SIG-M5 treated with dmso at 0.1 percent for 504 hours (cell line): ENCODE measurements around the gene ABCG2.
A peak's percentile ranks its signal among the peaks of the same experiment; 100 is the strongest.
"Not testable (repeated sequence)": the region's sequence is repeated elsewhere in the genome, so short reads cannot be mapped to it uniquely, and the experiment has no call there.

Experiments used
- DNase-seq: peaks from one replicate; lab custom pipeline; 2025; ENCODE audit not compliant: unreplicated experiment; lab: John Stamatoyannopoulos, UW

ABCG2 gene

DNA sequence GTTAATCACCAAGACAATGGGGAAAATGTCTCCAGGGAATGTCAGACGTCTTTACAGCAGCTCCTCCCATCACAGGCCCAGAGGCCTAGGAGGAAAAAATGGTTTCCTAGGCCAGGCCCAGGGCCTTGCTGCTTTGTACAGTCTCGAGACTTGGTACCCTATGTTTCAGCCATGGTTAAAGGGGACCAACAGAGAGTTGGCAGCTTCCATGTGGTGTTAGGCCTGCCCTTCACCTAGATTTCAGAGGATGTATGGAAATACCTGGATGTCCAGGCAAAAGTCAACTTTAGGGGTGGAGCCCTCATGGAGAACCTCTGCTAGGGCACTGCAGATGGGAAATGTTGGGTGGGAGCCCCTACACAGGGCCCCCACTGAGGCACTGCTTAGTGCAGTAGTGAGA, 38.5 kb downstream of the ABCG2 start:
- no peak for DNase-seq

GRCh38 chr4:88115587-88115986, 42.9 kb downstream of the ABCG2 start:
- DNase-seq = no peak

DNA sequence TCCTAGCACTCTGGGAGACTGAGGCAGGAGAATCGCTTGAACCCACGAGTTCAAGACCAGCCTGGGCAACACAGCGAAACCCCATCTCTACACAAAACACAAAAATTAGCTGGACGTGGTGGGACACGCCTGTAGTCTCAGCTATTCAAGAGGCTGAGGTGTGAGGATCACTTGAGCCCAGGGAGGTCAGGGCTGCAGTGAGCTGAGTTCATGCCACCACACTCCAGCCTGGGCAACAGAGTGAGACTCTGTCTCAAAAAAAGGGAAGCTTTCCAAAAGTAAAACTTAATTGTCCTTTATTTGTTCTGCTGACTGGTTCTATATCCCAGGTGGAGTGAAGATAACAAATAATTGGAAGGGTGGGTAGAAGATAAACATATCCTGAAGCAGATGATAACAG, 45.6 kb downstream of the ABCG2 start:
- no peak for DNase-seq

- DNase-seq = no peak
Measured at GRCh38 chr4:88110826-88111225, 47.6 kb downstream of the ABCG2 start.

DNA sequence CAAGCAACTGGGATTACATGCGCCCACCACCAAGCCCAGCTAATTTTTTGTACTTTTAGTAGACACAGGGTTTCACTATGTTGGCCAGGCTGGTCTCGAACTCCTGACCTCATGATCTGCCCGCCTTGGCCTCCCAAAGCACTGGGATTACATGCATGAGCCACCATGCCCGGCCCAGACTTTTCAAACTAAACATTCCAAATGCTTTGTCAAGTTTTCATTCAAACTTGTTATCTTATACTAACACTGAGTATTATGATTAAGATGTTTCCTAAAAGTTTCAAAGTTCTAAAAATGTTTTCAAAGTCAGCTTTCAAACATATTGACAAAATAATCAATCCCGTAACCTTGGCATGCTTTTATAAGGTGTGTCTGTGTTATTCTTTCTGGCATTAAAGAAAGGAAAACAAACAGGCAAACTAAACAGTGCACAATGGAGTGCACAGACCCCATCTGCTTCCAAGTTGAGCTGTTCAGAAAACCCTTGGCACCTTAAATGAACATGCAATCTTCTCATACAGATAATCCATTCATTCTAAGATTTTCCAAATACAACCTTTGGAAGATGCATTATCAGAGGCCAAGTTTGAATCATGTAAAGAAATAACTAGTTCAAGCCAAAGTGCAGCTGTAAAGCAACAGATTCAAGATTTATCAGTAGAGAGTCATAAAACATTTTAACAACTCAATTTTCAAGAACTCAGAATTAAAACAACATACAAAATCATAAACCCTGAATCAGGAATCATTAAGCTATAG, 49.1 kb downstream of the ABCG2 start:
- no peak for DNase-seq

DNA sequence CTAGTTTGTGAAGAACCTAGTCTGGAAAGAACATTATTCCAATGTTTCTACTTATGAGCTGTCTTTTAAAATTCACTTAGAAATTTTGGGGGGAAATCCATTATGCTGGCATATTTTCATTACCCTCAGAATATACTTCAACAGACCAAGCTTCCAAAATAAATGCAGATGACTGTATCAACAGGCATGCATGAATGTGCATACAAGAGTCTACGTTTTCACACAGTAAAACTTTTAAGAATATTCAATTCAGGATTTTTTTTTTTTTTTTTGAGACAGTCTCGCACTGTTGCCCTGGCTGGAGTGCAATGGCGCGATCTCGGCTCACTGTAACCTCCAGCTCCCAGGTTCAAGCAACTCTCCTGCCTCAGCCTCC, 49.7 kb downstream of the ABCG2 start:
- DNase-seq = no peak

DNA sequence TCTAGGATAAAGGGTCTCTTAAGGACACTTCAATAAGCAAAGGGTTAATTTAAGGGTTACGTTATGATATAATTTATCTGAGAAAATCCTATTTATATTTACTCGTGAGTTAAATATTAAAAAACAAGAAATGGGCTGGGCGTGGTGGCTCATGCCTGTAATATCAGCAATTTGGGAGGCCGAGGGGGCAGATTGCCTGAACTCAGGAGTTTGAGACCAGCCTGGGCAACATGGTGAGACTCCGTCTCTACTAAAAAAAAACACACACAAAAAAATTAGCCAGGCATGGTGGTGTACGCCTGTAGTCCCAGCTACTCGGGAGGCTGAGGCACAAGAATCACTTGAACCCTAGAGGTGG, 50.4 kb downstream of the ABCG2 start:
- DNase-seq = not testable (repeated sequence)

DNA sequence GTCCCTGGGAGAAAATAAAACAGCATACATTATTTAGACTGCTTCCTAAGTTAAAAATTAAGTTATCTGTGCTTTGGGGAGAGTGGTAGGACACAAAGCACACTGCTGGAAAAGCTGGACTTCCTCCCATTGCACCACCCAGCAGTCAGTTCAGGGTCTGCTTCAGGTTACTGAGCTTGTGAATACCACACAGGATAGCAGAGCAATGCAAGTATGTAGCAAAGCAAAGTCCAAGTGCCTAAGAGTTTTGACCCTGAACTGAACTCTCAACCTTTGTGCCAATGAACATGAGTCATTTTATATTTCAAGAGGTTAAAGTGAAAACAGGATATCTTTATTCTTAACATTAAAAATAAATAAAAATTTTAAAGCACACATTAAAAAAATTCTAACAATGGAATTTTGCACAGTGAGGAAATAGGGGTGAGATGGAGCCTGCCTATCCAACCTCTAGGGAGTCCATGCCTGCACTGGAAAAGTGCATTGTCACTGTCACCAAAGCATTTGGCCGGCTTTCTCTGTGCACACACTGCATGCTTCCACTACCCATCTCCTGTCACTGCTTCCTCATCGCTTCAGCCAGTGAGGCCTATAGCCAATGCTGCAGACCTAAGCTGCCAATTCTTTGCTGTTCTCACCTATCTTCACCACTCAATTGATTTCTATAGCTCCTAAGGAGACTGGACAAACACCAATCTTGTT, 50.9 kb downstream of the ABCG2 start:
- peak; percentile 3 for DNase-seq

DNA sequence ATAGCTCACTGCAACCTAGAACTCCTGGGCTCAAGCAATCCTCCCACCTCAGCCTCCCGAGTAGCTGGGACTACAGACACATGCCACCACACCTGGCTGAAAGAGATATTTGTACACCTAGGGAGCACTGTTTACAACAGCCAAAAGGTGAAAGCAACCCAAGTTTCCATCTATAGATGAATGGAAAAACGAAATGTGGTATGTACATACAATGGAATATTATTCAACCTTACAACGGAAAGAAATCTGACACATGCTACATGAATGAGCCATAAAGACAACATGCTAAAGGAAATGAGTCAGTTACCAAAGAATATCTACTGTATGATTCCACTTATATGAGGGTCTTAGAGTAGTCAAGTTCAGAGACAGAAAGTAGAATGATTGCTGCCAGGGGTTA, 52.2 kb downstream of the ABCG2 start:
- DNase-seq = no peak

DNA sequence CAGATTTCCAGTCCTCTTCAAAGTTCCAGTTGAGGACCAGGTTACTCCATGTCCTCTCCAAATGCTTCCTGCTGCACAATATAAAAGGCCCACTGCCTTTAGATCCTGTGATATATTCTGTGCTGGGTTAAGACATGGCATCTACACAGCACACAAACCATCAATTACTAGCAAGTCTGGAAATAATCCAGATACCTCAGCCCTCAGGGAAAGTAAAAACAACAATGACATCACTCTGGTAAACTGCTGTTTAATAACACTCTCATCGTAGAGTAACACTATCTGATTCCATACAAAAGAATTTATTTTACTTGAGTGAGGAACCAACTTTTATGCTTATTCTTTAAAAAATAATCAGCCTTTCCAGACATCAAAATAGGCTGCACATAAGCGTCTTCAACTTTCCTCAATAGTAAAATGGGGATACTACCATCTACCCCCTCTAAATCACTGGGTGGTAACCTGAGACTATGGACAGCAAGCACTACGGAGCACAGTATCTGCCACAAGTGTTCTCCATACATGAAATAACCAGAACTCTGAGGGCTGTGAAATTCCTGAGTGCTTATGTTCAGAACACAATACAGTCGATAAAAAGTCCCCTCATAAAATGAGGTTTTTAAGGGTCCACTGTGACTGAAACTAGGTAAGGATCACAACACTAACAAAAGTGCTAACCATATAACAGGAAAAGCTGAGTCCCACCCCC, 53.4 kb downstream of the ABCG2 start:
- DNase-seq = no peak

- no peak for DNase-seq
Measured at GRCh38 chr4:88102026-88102425, 56.4 kb downstream of the ABCG2 start.

DNA sequence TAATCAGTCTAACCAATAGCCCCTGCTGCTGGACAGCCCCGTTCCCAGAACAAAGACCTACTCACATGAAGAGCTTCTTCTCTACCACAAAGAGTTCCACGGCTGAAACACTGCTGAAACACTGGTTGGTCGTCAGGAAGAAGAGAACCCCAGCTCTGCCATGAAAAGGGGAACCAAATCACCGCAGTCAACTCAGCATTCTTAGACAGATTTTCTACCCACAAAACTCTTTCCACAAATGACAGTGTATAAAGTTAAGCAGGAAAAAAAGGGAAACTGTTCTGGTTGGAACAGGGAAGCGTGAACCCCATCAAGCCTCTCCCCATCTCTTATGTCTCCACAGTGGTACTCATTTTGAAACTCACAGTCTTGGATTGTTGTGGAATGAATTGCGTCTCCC, 57.3 kb downstream of the ABCG2 start:
- DNase-seq = peak; percentile 48

GRCh38 chr4:88098993-88099752, 59.3 kb downstream of the ABCG2 start:
- no peak for DNase-seq

- DNase-seq = no peak
Measured at GRCh38 chr4:88097781-88098180, 60.7 kb downstream of the ABCG2 start.

- no peak for DNase-seq
Measured at GRCh38 chr4:88097301-88097700, 61.1 kb downstream of the ABCG2 start.

GRCh38 chr4:88093874-88094273, 64.6 kb downstream of the ABCG2 start:
- no peak for DNase-seq

DNA sequence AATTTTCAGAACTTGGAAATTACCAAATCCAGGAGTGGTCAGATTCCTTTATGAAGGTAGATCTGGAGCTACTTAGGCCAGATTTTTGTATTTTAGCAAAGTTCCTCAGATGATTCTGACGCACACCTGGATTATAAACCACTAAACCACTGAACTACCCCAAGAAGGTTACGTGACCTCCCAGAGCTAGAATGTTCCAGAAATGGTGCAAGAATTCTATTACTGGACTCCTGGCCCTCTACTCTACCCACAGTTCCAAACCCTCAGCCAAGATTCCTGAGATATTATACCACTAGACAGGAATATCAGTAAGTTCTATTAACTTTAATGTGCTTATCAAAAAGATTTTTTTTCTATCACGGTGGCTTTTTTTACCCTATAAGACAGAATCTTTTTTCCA, 67.1 kb downstream of the ABCG2 start:
- no peak for DNase-seq

DNA sequence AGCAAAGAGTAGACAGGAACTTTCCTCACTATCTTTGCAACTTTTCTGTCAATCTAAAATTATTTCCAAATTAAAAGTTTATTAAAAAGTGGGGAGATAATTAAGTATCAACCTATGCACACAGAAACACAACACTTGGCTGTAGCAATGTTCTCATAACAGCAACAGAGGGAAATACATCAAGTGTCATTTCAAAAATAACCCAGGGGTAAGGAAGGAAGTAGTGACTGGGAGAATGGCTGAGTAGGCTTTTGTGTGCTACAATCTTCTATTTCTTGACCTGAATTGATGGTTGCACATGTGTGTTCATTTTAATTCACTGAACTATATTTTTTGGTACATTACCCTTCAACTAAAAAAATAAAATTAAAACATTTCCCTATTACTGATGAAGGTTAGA, 67.5 kb downstream of the ABCG2 start:
- DNase-seq = no peak

DNA sequence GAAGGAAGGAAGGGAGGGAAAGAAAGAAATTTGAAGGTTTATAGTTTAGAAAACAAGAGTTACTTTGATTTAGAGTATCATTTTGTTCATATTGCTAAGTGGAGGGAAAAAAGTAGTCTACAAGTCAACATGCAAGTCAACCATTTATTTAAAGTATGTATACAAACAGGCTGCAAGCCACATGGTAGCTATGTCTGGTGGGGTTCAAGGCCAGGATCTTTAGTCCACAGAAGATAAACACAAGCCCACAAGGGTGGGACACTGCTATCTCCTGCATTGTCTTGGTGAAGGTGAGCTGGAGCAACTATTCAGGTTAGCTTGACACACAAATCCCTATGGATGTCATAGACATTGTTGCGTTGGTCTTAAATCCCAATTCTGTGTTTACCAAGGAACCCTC, 71.4 kb downstream of the ABCG2 start:
- DNase-seq = no peak

- DNase-seq = no peak
Measured at GRCh38 chr4:88080626-88081025, 77.8 kb downstream of the ABCG2 start.

- no peak for DNase-seq
Measured at GRCh38 chr4:88078579-88078978, 79.9 kb downstream of the ABCG2 start.
